Neural cell (in vitro differentiated cells): Measurements from ENCODE around the gene NR4A3.

Source experiments
- EP300 ChIP-seq: fragments of 450-650 bp; conservative IDR thresholded peaks from 2 replicates; pipeline ENCODE4 v1.6.1; 2014; ENCODE audit warnings: antibody characterized with exemption, mild to moderate bottlenecking, moderate library complexity; ENCODE audit not compliant: poor library complexity, severe bottlenecking
- EZH2 ChIP-seq: fragments of 200-600, 300-800 bp; shearing (Covaris generic), sonication (generic); IDR thresholded peaks from 2 replicates; pipeline ENCODE4 v1.6.1; 2014; ENCODE audit warnings: antibody characterized with exemption, low read length, borderline replicate concordance, mild to moderate bottlenecking; ENCODE audit not compliant: insufficient read depth, poor library complexity, severe bottlenecking
- MXI1 ChIP-seq: fragments of 450-650 bp; conservative IDR thresholded peaks from 2 replicates; pipeline ENCODE4 v1.6.1; 2014; ENCODE audit warnings: antibody characterized with exemption, mild to moderate bottlenecking; ENCODE audit not compliant: poor library complexity, severe bottlenecking
- POLR2AphosphoS5 ChIP-seq: IDR thresholded peaks from 2 replicates; pipeline ENCODE4 v1.6.1; 2012
- REST ChIP-seq: IDR thresholded peaks from 2 replicates; pipeline ENCODE4 v1.6.1; 2012; ENCODE audit warnings: borderline replicate concordance
- TAF1 ChIP-seq: IDR thresholded peaks from 2 replicates; pipeline ENCODE4 v1.6.1; 2012; ENCODE audit warnings: low read depth
- TF ChIP-seq, protein P1 (sequence below): fragments of 450-650 bp; IDR thresholded peaks from 2 replicates; pipeline ENCODE4 v1.5.1; 2014; ENCODE audit warnings: antibody characterized with exemption, mild to moderate bottlenecking, moderate library complexity; ENCODE audit not compliant: poor library complexity, severe bottlenecking

GRCh38 chr9:99852617-99853016 lies 30.9 kb downstream of the NR4A3 start:
- TF ChIP-seq, protein P1, sequence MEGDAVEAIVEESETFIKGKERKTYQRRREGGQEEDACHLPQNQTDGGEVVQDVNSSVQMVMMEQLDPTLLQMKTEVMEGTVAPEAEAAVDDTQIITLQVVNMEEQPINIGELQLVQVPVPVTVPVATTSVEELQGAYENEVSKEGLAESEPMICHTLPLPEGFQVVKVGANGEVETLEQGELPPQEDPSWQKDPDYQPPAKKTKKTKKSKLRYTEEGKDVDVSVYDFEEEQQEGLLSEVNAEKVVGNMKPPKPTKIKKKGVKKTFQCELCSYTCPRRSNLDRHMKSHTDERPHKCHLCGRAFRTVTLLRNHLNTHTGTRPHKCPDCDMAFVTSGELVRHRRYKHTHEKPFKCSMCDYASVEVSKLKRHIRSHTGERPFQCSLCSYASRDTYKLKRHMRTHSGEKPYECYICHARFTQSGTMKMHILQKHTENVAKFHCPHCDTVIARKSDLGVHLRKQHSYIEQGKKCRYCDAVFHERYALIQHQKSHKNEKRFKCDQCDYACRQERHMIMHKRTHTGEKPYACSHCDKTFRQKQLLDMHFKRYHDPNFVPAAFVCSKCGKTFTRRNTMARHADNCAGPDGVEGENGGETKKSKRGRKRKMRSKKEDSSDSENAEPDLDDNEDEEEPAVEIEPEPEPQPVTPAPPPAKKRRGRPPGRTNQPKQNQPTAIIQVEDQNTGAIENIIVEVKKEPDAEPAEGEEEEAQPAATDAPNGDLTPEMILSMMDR, result no peak
- TF ChIP-seq EZH2 (no peak), POLR2AphosphoS5 (no peak), TAF1 (no peak), EP300 (no peak), MXI1 (no peak), REST (no peak)
